DMS153 (cell line): ENCODE measurements around the gene WNT2.
"Not testable (repeated sequence)": the region's sequence is repeated elsewhere in the genome, so short reads cannot be mapped to it uniquely, and the experiment has no call there.

ENCODE experiments used
- DNase-seq: peaks from one replicate; lab custom pipeline; 2025; lab: John Stamatoyannopoulos, UW

WNT2 gene

GRCh38 chr7:117302396-117302795, 20.5 kb downstream of the WNT2 start:
- DNase-seq, result no peak

- DNase-seq, result not testable (repeated sequence)
Observed at GRCh38 chr7:117300506-117300905, 22.4 kb downstream of the WNT2 start.

GRCh38 chr7:117297606-117298005, 25.3 kb downstream of the WNT2 start:
- DNase-seq, result no peak

GRCh38 chr7:117296066-117296465, 26.8 kb downstream of the WNT2 start:
- no peak for DNase-seq

- DNase-seq, result no peak
Observed at GRCh38 chr7:117285826-117286225, 37.0 kb downstream of the WNT2 start.

GRCh38 chr7:117284692-117285091, 38.2 kb downstream of the WNT2 start:
- no peak for DNase-seq

- DNase-seq, result no peak
Observed at GRCh38 chr7:117283779-117284178, 39.1 kb downstream of the WNT2 start.

- DNase-seq, result no peak
Observed at GRCh38 chr7:117283371-117283770, 39.5 kb downstream of the WNT2 start.

- DNase-seq, result no peak
Observed at GRCh38 chr7:117282239-117282812, 40.5 kb downstream of the WNT2 start.

- no peak for DNase-seq
Observed at GRCh38 chr7:117281562-117281961, 41.3 kb downstream of the WNT2 start.

GRCh38 chr7:117279931-117280557, 42.8 kb downstream of the WNT2 start:
- DNase-seq, result no peak

- no peak for DNase-seq
Observed at GRCh38 chr7:117279203-117279602, 43.7 kb downstream of the WNT2 start.

GRCh38 chr7:117278040-117278439, 44.8 kb downstream of the WNT2 start:
- no peak for DNase-seq

- no peak for DNase-seq
Observed at GRCh38 chr7:117277576-117277975, 45.3 kb downstream of the WNT2 start.

- DNase-seq, result no peak
Observed at GRCh38 chr7:117274951-117275350, 47.9 kb downstream of the WNT2 start.

- DNase-seq, result peak; percentile 54
Observed at GRCh38 chr7:117273814-117274225, 49.0 kb downstream of the WNT2 start.

GRCh38 chr7:117273325-117273724, 49.5 kb downstream of the WNT2 start:
- DNase-seq, result no peak

- no peak for DNase-seq
Observed at GRCh38 chr7:117272017-117272759, 50.7 kb downstream of the WNT2 start.

GRCh38 chr7:117271566-117271965, 51.3 kb downstream of the WNT2 start:
- DNase-seq, result no peak

GRCh38 chr7:117270371-117270770, 52.5 kb downstream of the WNT2 start:
- DNase-seq, result no peak

- no peak for DNase-seq
Observed at GRCh38 chr7:117269886-117270285, 53.0 kb downstream of the WNT2 start.

- no peak for DNase-seq
Observed at GRCh38 chr7:117269417-117269816, 53.4 kb downstream of the WNT2 start.

- DNase-seq, result no peak
Observed at GRCh38 chr7:117264716-117265115, 58.1 kb downstream of the WNT2 start.
